Caco-2 (cell line): ENCODE data around the gene PCED1B. TPM values are rescaled to one million over a fixed set of nuclear protein-coding genes. Genes with fewer than 3 reads are reported as not detected.
A peak's percentile ranks its signal among the peaks of the same experiment; 100 is the strongest.

Experiments used
- BruUV-seq: library from RNA; stranded (reverse); fragments of 400-500 nt; replicated peaks from 2 replicates; lab custom pipeline; 2021; lab: Mats Ljungman, UMichigan
- CTCF ChIA-PET: fragments of 300-600 bp; sonication (Branson Sonifier 250); formaldehyde crosslinking; loops from one replicate; lab custom pipeline; 2022; ENCODE audit warnings: antibody characterized with exemption; lab: Charles Lee
- POLR2A ChIA-PET: fragments of 300-600 bp; sonication (Branson Sonifier 250); formaldehyde crosslinking; loops from one replicate; lab custom pipeline; 2022; ENCODE audit warnings: antibody characterized with exemption; lab: Charles Lee
- DNase-seq, 2 experiments: peaks; one replicate each; pipeline versions ENCODE4 v3.0.0 to v3.0.0-alpha.2; 2020 to 2022
- H3K27me3 ChIP-seq: replicated peaks from 2 replicates; pipeline ENCODE4 v1.6.0; 2011; ENCODE audit warnings: low read length; ENCODE audit not compliant: control insufficient read depth, insufficient read depth
- H3K36me3 ChIP-seq: 2 replicates; pipeline ENCODE4 v1.5.1; 2011; ENCODE audit warnings: low read length; ENCODE audit not compliant: control insufficient read depth, insufficient read depth
- H3K4me1 ChIP-seq: fragments of 250-450 bp; sonication (Bioruptor Pico); 2 replicates; pipeline ENCODE4 v1.5.1; 2020; ENCODE audit warnings: mild to moderate bottlenecking
- H3K4me3 ChIP-seq: 2 replicates; pipeline ENCODE4 v1.5.1; 2011; ENCODE audit warnings: low read depth, mild to moderate bottlenecking, control low read depth, low read length
- H3K9me3 ChIP-seq: fragments of 250-450 bp; sonication (Bioruptor Pico); 2 replicates; pipeline ENCODE4 v1.5.1; 2020; ENCODE audit warnings: mild to moderate bottlenecking, moderate library complexity
- H3K27ac Mint-ChIP-seq: one replicate; pipeline ENCODE4 v1.8.0; 2022; ENCODE audit warnings: mixed read lengths; ENCODE audit not compliant: unreplicated experiment
- H3K27me3 Mint-ChIP-seq: one replicate; pipeline ENCODE4 v1.8.0; 2022; ENCODE audit warnings: mixed read lengths; ENCODE audit not compliant: insufficient read depth, unreplicated experiment
- H3K36me3 Mint-ChIP-seq: one replicate; pipeline ENCODE4 v1.8.0; 2022; ENCODE audit warnings: mild to moderate bottlenecking, mixed read lengths; ENCODE audit not compliant: insufficient read depth, unreplicated experiment
- H3K4me1 Mint-ChIP-seq: one replicate; pipeline ENCODE4 v1.8.0; 2022; ENCODE audit warnings: low read depth, mixed read lengths; ENCODE audit not compliant: unreplicated experiment
- H3K4me3 Mint-ChIP-seq: one replicate; pipeline ENCODE4 v1.8.0; 2022; ENCODE audit warnings: mild to moderate bottlenecking, moderate library complexity, mixed read lengths; ENCODE audit not compliant: unreplicated experiment
- H3K9me3 Mint-ChIP-seq: one replicate; pipeline ENCODE4 v1.8.0; 2022; ENCODE audit warnings: mixed read lengths; ENCODE audit not compliant: unreplicated experiment
- CTCF ChIP-seq, 2 experiments: fragments of 200-600 bp in 1 of 2; IDR thresholded peaks; 1 replicate in 1 of 2; 2 replicates in 1 of 2; pipeline versions ENCODE4 v1.5.1 to v1.8.0; 2011 to 2022; ENCODE audit warnings: antibody characterized with exemption in 1 of 2, control low read depth in 1 of 2, inconsistent platforms in 1 of 2, low read depth in 1 of 2, low read length in 1 of 2, mild to moderate bottlenecking in 1 of 2, moderate library complexity in 1 of 2; ENCODE audit not compliant: insufficient read depth in 1 of 2, severe bottlenecking in 1 of 2, unreplicated experiment in 1 of 2
- intact Hi-C: fragments of 100-400 bp; cut with micrococcal nuclease; formaldehyde crosslinking; loops from one replicate; pipeline ENCODE4 v1.10.0; 2022; ENCODE audit not compliant: unreplicated experiment
- total RNA-seq: library from RNA; stranded (reverse); gene quantifications from 2 replicates; pipeline ENCODE4 v1.2.3, GENCODE V29; 2022

PCED1B gene
- total RNA-seq, 1 experiment from 2014 or later: 7.0 TPM

- H3K4me1 Mint-ChIP-seq: peaks cover 13% of the 10 kb centered on the region
- Histone ChIP-seq H3K27me3 (no peaks in the 10 kb centered on the region), H3K4me3 (no peak overlapping the region), H3K36me3 (no peaks in the 10 kb centered on the region), H3K9me3 (peaks cover 9% of the 10 kb centered on the region; the same call in 1 of the 2 replicates), H3K4me1 (peaks cover 10% of the 10 kb centered on the region)
- CTCF ChIA-PET: interaction anchor here (0.5 kb wide), 1 partner anchor 61 kb away, joined by 4 read pairs; no protein-coding TSS in a partner anchor
- H3K4me3 Mint-ChIP-seq: no peak overlapping the region
- no TSS peak for BruUV-seq
- no peak for DNase-seq
- no peak for TF ChIP-seq CTCF (IDR thresholded peaks at IDR 0.05; ENCODE audit: insufficient read depth in 1 of 2, low read depth in 1 of 2, low read length in 1 of 2, severe bottlenecking in 1 of 2, unreplicated experiment in 1 of 2)
- POLR2A ChIA-PET: no interaction called here
- H3K9me3 Mint-ChIP-seq: peaks cover 24% of the 10 kb centered on the region
- H3K27me3 Mint-ChIP-seq: no peaks in the 10 kb centered on the region
- intact Hi-C loops: no loop called here
- no peak overlapping the region for H3K27ac Mint-ChIP-seq
- no peaks in the 10 kb centered on the region for H3K36me3 Mint-ChIP-seq
Observed at GRCh38 chr12:47155457-47156166, 76.2 kb downstream of the PCED1B start.

DNA sequence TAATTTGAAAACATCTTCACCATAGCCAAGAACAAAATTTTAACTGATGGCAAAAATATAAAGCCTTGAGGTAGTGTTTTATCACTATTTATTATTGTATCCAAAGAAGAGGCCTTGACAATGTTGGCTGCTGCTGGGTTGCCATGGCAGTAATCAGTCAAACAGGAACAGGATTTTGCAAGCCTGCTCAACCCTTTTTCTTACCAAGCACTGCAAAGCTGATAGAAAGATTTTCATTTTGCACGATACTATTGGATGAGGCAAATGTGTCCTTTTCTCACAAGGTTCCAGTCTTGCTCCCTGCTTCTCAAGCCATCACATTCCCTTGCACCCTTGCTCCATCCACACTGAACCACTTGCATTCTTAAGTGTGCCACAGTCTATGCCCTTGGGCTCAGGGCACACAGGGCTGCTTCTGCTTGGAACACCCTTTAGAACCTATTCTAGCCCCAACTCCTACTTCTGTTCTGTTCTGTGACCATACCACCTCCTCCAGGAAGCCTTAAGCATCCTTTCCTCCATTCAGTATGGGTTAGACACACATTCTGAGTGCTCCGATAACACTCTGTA lies 76.8 kb downstream of the PCED1B start:
- no peak overlapping the region for H3K4me3 Mint-ChIP-seq
- Histone ChIP-seq H3K4me1 (peaks cover 10% of the 10 kb centered on the region), H3K27me3 (no peaks in the 10 kb centered on the region), H3K9me3 (peaks cover 9% of the 10 kb centered on the region; the same call in 1 of the 2 replicates), H3K4me3 (no peak overlapping the region), H3K36me3 (no peaks in the 10 kb centered on the region)
- DNase-seq: no peak
- intact Hi-C loops: no loop called here
- no peak for TF ChIP-seq CTCF (IDR thresholded peaks at IDR 0.05; ENCODE audit: insufficient read depth in 1 of 2, low read depth in 1 of 2, low read length in 1 of 2, severe bottlenecking in 1 of 2, unreplicated experiment in 1 of 2)
- no TSS peak for BruUV-seq
- ChIA-PET POLR2A (no interaction called here), CTCF (no interaction called here)
- H3K27ac Mint-ChIP-seq: no peak overlapping the region
- H3K36me3 Mint-ChIP-seq: no peaks in the 10 kb centered on the region
- peaks cover 24% of the 10 kb centered on the region for H3K9me3 Mint-ChIP-seq
- no peaks in the 10 kb centered on the region for H3K27me3 Mint-ChIP-seq
- peaks cover 13% of the 10 kb centered on the region for H3K4me1 Mint-ChIP-seq

DNA sequence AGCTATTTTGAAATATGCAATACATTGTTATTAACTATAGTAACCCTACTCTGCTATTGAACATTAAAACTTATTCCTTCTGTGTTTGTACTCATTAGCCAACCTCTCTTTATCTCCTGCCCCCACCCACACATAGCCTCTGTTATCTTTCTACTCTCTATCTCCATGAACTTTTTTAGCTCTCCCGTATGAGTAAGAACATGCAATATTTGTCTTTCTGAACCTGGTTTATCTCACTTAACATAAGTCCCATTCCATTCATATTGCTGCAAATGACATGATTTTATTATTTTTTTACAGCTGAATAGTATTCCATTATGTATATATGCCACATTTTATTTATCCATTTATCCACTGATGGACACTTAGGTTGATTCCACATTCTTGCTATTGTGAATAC lies 79.4 kb downstream of the PCED1B start:
- no peaks in the 10 kb centered on the region for H3K27me3 ChIP-seq
- DNase-seq: peak in 1 of 2 experiments; percentile 34
- Mint-ChIP-seq H3K27me3 (no peaks in the 10 kb centered on the region), H3K27ac (no peak overlapping the region), H3K36me3 (no peaks in the 10 kb centered on the region), H3K4me1 (peaks cover 18% of the 10 kb centered on the region), H3K4me3 (no peak overlapping the region), H3K9me3 (peaks cover 23% of the 10 kb centered on the region)
- CTCF ChIA-PET: no interaction called here
- POLR2A ChIA-PET: no interaction called here
- H3K4me1 ChIP-seq: peaks cover 10% of the 10 kb centered on the region
- BruUV-seq: no TSS peak
- peaks cover 9% of the 10 kb centered on the region; the same call in 1 of the 2 replicates for H3K9me3 ChIP-seq
- no peak overlapping the region for H3K4me3 ChIP-seq
- H3K36me3 ChIP-seq: no peaks in the 10 kb centered on the region
- TF ChIP-seq CTCF (IDR thresholded peaks at IDR 0.05; ENCODE audit: insufficient read depth in 1 of 2, low read depth in 1 of 2, low read length in 1 of 2, severe bottlenecking in 1 of 2, unreplicated experiment in 1 of 2): no peak
- intact Hi-C loops: no loop called here
